DND-41 (cell line): Measurements from ENCODE around the gene STX10.
"Not testable (repeated sequence)": the region's sequence is repeated elsewhere in the genome, so short reads cannot be mapped to it uniquely, and the experiment has no call there.

Source experiments
- ATAC-seq: fragments of 200-7000 bp; cut with Tn5 transposase; 3 replicates; pipeline ENCODE4 v1.9.1; 2021; ENCODE audit warnings: low read depth; ENCODE audit not compliant: insufficient read depth
- DNase-seq: peaks from one replicate; pipeline ENCODE4 v3.0.0-alpha.2; 2020
- H2AFZ ChIP-seq: 2 replicates; pipeline ENCODE4 v1.6.0; 2012; ENCODE audit warnings: low read depth, low read length
- H3K27ac ChIP-seq: 2 replicates; pipeline ENCODE4 v1.5.1; 2012; ENCODE audit warnings: low read length, inconsistent platforms
- H3K27me3 ChIP-seq: fragments of 200-600 bp; sonication (generic); 2 replicates; pipeline ENCODE4 v1.6.0; 2012; ENCODE audit warnings: low read length, mild to moderate bottlenecking, inconsistent platforms; ENCODE audit not compliant: insufficient read depth, poor library complexity
- H3K36me3 ChIP-seq: 2 replicates; pipeline ENCODE4 v1.5.1; 2012; ENCODE audit warnings: low read length, inconsistent platforms; ENCODE audit not compliant: insufficient read depth
- H3K4me1 ChIP-seq: 2 replicates; pipeline ENCODE4 v1.5.1; 2012; ENCODE audit warnings: mild to moderate bottlenecking, low read length; ENCODE audit not compliant: insufficient read depth
- H3K4me2 ChIP-seq: 2 replicates; pipeline ENCODE4 v1.6.0; 2012; ENCODE audit warnings: mild to moderate bottlenecking, moderate library complexity, low read length, inconsistent platforms; ENCODE audit not compliant: insufficient read depth
- H3K4me3 ChIP-seq, 2 experiments: fragments of 200-600 bp in 1 of 2; shearing (Covaris generic) in 1 of 2; 2 replicates each; pipeline ENCODE4 v1.5.1; 2012 to 2016; ENCODE audit warnings: inconsistent platforms in 2 of 2, low read length in 2 of 2, mild to moderate bottlenecking in 2 of 2, low read depth in 1 of 2, moderate library complexity in 1 of 2
- H3K79me2 ChIP-seq: 2 replicates; pipeline ENCODE4 v1.6.0; 2012; ENCODE audit warnings: low read length, inconsistent platforms; ENCODE audit not compliant: insufficient read depth
- H3K9ac ChIP-seq: 2 replicates; pipeline ENCODE4 v1.6.0; 2012; ENCODE audit warnings: low read depth, mild to moderate bottlenecking, inconsistent platforms, low read length, moderate library complexity
- H3K9me3 ChIP-seq: 2 replicates; pipeline ENCODE4 v1.5.1; 2012; ENCODE audit warnings: low read length, moderate library complexity, mild to moderate bottlenecking, inconsistent platforms; ENCODE audit not compliant: insufficient read depth, severe bottlenecking
- H4K20me1 ChIP-seq: 2 replicates; pipeline ENCODE4 v1.6.0; 2012; ENCODE audit warnings: low read length; ENCODE audit not compliant: insufficient read depth
- CTCF ChIP-seq: IDR thresholded peaks from 2 replicates; pipeline ENCODE4 v1.5.1; 2012; ENCODE audit warnings: borderline replicate concordance, low read length, moderate library complexity, mild to moderate bottlenecking; ENCODE audit not compliant: poor library complexity, severe bottlenecking; ENCODE audit errors: extremely low read depth
- EZH2 ChIP-seq: IDR thresholded peaks from 3 replicates; pipeline ENCODE4 v1.6.1; 2012; ENCODE audit warnings: borderline replicate concordance, low read depth, mild to moderate bottlenecking, moderate library complexity, low read length, inconsistent platforms; ENCODE audit not compliant: severe bottlenecking

Gene STX10

GRCh38 chr19:13190781-13191540 is 40.8 kb upstream of the STX10 start:
- no peak for DNase-seq
- Histone ChIP-seq H3K4me2 (no peak overlapping the region), H3K4me3 (no peak overlapping the region), H3K36me3 (no peaks in the 10 kb centered on the region), H3K9me3 (no peaks in the 10 kb centered on the region), H3K79me2 (no peaks in the 10 kb centered on the region), H3K4me1 (no peaks in the 10 kb centered on the region), H2AFZ (no peak overlapping the region), H3K27ac (no peak overlapping the region), H3K9ac (no peak overlapping the region), H4K20me1 (no peaks in the 10 kb centered on the region), H3K27me3 (no peaks in the 10 kb centered on the region)
- TF ChIP-seq EZH2 (no peak), CTCF (no peak)
- no peak for ATAC-seq

GRCh38 chr19:13189600-13189999 is 39.4 kb upstream of the STX10 start:
- ATAC-seq: no peak
- DNase-seq: no peak
- H3K27ac ChIP-seq: no peak overlapping the region

GRCh38 chr19:13187419-13187818 is 37.2 kb upstream of the STX10 start:
- no peak for ATAC-seq
- no peak for DNase-seq
- Histone ChIP-seq H3K27me3 (no peaks in the 10 kb centered on the region), H3K9ac (no peak overlapping the region), H3K36me3 (no peaks in the 10 kb centered on the region), H4K20me1 (no peaks in the 10 kb centered on the region), H2AFZ (no peak overlapping the region), H3K27ac (no peak overlapping the region), H3K4me2 (no peak overlapping the region), H3K4me3 (no peak overlapping the region), H3K79me2 (no peaks in the 10 kb centered on the region), H3K9me3 (no peaks in the 10 kb centered on the region), H3K4me1 (no peaks in the 10 kb centered on the region)
- TF ChIP-seq CTCF: no peak
- TF ChIP-seq EZH2: no peak

More at GRCh38 chr19:13189600-13189999, 39.4 kb upstream of the STX10 start:
- Histone ChIP-seq H3K27me3 (no peaks in the 10 kb centered on the region), H3K9ac (no peak overlapping the region), H3K4me1 (no peaks in the 10 kb centered on the region), H4K20me1 (no peaks in the 10 kb centered on the region), H3K79me2 (no peaks in the 10 kb centered on the region), H3K4me3 (no peak overlapping the region), H3K4me2 (no peak overlapping the region), H2AFZ (no peak overlapping the region), H3K36me3 (no peaks in the 10 kb centered on the region), H3K9me3 (no peaks in the 10 kb centered on the region)
- TF ChIP-seq CTCF (no peak), EZH2 (no peak)

- not testable (repeated sequence) for ATAC-seq, H3K27ac ChIP-seq, H3K79me2 ChIP-seq, H3K27me3 ChIP-seq, H4K20me1 ChIP-seq, H3K4me2 ChIP-seq, H2AFZ ChIP-seq, H3K4me3 ChIP-seq, H3K4me1 ChIP-seq, H3K36me3 ChIP-seq, H3K9ac ChIP-seq, H3K9me3 ChIP-seq, DNase-seq
These were observed 36.5 kb upstream of the STX10 start for GRCh38 chr19:13186688-13187087.

GRCh38 chr19:13185763-13186657 is 35.8 kb upstream of the STX10 start:
- not testable (repeated sequence) for H3K9ac ChIP-seq, H3K4me1 ChIP-seq, H3K36me3 ChIP-seq, H3K9me3 ChIP-seq, H3K27ac ChIP-seq, H3K4me2 ChIP-seq, H2AFZ ChIP-seq, H4K20me1 ChIP-seq, H3K79me2 ChIP-seq, H3K27me3 ChIP-seq, H3K4me3 ChIP-seq
- peak; percentile 48; the same call in 1 of the 3 replicates for ATAC-seq
- peak; percentile 53 for DNase-seq
